Measurements from ENCODE around the gene CALM1. TPM values are rescaled to one million over a fixed set of nuclear protein-coding genes. Genes with fewer than 3 reads are reported as not detected.

The CALM1 gene
- polyA plus RNA-seq, 3 donors from 2014 or later, result 3,313 to 3,849 (median 3,365) TPM

DNA sequence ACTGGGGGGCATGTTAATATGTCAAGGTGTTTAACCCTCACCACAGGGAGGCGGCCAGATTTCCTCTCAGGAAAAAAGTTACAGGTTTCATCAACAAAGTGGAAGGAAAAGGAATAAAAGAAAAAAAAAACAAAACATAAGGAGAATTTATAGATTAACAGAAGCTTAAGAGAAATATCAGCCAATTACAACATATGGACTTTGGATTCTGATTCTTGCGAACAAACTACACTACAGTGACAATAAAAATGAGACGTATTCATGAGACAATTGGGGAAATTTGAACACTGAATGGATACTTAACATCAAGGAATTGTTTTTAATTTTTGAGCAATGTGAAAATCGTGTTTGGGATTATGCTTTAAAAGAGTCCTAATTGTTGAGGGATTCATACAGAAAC lies 60.4 kb downstream of the CALM1 start:
- Mint-ChIP-seq H3K9me3 (no peaks in the 10 kb centered on the region), H3K4me3 (no peak overlapping the region), H3K36me3 (no peaks in the 10 kb centered on the region), H3K4me1 (no peaks in the 10 kb centered on the region), H3K27me3 (ENCODE audit: low read depth in 3 of 3) (peaks cover 0 to 1% (median 0%) of the 10 kb centered on the region in 3 donors), H3K27ac (no peak overlapping the region)
- DNase-seq, result no peak

Other genes starting within 250 kb of the CALM1 start
- gene PSMC1, start 140.5 kb upstream of the CALM1 start, polyA plus RNA-seq, result 100 to 1,000 TPM; 139 to 193 (median 145) TPM
- 10 to 100 TPM in 1 of 3 donors, 1 to 10 TPM in 2; 7.2 to 11.6 (median 9.1) TPM for gene NRDE2, start 65.1 kb upstream of the CALM1 start, polyA plus RNA-seq

Data from immature natural killer cell (primary cell).